Gastrocnemius medialis (tissue), 4 donors: ENCODE data around the gene ANKRD23. TPM values are rescaled to one million over a fixed set of nuclear protein-coding genes. Genes with fewer than 3 reads are reported as not detected.

Experiments
- ATAC-seq, 2 donors: fragments of 150-250 bp; one replicate each; pipeline ENCODE4 v1.9.1; 2016
- DNase-seq, 2 donors: peaks; one replicate each; pipeline ENCODE4 v3.0.0-alpha.2; 2019
- H3K27ac ChIP-seq, 4 donors: fragments of 200-600 bp; sonication (generic); 1 replicate in 1 of 4; 2 replicates in 3 of 4; pipeline ENCODE4 v1.5.1; 2016 to 2018; ENCODE audit warnings: mild to moderate bottlenecking in 2 of 4, moderate library complexity in 1 of 4
- H3K27me3 ChIP-seq, 3 donors: fragments of 200-600 bp; sonication (generic) in 2 of 3; 1 replicate in 1 of 3; 2 replicates in 2 of 3; pipeline versions ENCODE4 v1.5.1 to v1.6.0; 2016 to 2019; ENCODE audit warnings: mild to moderate bottlenecking in 1 of 3, moderate library complexity in 1 of 3
- H3K36me3 ChIP-seq, 2 donors: fragments of 200-600 bp; sonication (generic) in 1 of 2; one replicate each; pipeline ENCODE4 v1.5.1; 2017 to 2018
- H3K4me1 ChIP-seq, 2 donors: fragments of 200-600 bp; sonication (generic) in 1 of 2; one replicate each; pipeline ENCODE4 v1.5.1; 2016 to 2017; ENCODE audit warnings: mild to moderate bottlenecking in 2 of 2
- H3K4me3 ChIP-seq, 4 donors: fragments of 200-600 bp; sonication (generic) in 3 of 4; 1 replicate in 1 of 4; 2 replicates in 3 of 4; pipeline ENCODE4 v1.5.1; 2016 to 2019; ENCODE audit warnings: mild to moderate bottlenecking in 2 of 4
- H3K9me3 ChIP-seq, 3 donors: fragments of 200-600 bp; sonication (generic) in 2 of 3; 1 replicate in 1 of 3; 2 replicates in 2 of 3; pipeline ENCODE4 v1.5.1; 2016 to 2019
- POLR2A ChIP-seq, 2 donors: fragments of 450-650 bp; IDR thresholded peaks; one replicate each; pipeline ENCODE4 v1.6.1; 2017; ENCODE audit warnings: antibody characterized with exemption in 2 of 2, mild to moderate bottlenecking in 2 of 2, moderate library complexity in 2 of 2
- in situ Hi-C, 4 donors: fragments of 200-750 bp; cut with MboI; loops; one replicate each; pipeline versions ENCODE4 v1.15.0 to v1.8.0; 2017; ENCODE audit warnings: low sequenced_read_pairs in 4 of 4
- intact Hi-C: fragments of 100-400 bp; cut with DNase I; formaldehyde crosslinking; loops from one replicate; pipeline ENCODE4 v1.15.1; 2023; ENCODE audit warnings: low total_unique reads
- total RNA-seq, 4 donors: library from RNA; depleted of rRNA; stranded (reverse); fragments of >200 nt; gene quantifications; one replicate each; pipeline versions ENCODE4 v1.1.0 to v1.2.3, GENCODE V29; 2016
- TF ChIP-seq, protein P1 (sequence below), 5 experiments: fragments of 450-650 bp in 3 of 5; fragments of 200-600 bp in 2 of 5; sonication (generic) in 2 of 5; IDR thresholded peaks in 4 of 5; conservative IDR thresholded peaks in 1 of 5; 1 replicate in 4 of 5; 2 replicates in 1 of 5; pipeline ENCODE4 v1.5.1; 2016 to 2019; ENCODE audit warnings: antibody characterized with exemption in 5 of 5, mild to moderate bottlenecking in 3 of 5, moderate library complexity in 3 of 5

The ANKRD23 gene
- total RNA-seq, 4 donors from 2014 or later: 642 to 1,565 (median 923) TPM

DNA sequence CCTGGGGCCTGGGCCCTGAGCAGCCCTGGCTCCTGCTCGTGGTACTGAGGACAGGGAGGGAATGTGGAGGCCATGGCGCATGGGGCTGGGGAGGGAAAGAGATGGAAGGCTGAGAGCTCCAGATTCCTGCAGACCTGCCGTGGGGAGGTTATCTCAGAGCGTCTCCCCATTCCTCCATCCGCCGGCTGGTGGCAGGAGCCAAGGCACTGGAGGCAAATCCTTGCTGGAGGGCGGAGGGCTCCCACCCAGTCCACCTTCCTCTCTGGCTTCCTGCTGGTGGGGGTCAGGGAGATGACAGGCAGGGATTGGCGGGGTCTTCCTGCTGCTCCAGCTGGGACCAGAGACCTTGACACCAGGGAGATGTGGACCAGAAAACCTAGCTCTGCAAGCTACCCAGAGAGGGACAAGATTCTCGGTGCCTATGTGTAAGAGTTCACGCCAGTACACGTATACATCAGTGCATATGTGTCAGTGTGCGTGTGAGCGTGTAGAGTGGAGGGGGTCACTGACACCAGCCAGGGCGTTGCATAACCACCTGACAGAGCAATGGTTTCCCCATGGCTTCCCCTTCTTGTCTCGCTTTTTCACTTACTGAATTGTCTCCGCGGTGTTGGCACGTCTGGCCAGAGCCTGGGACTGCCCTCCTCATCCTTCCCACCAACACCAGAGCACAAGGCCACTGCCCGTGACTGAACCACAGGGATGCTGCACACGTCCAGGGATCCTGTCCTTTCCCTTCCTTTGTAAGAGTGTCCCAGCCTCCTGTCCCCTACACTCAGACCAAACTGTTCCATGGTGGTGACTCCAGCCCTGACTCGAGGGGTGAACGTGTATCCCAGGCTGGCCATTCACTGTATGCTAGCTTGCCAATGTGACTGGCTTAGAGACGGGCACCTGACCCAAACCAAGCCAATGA lies 41.9 kb upstream of the ANKRD23 start:
- Histone ChIP-seq H3K4me1 (peaks cover 25 to 27% of the 10 kb centered on the region in 2 donors), H3K27me3 (no peaks in the 10 kb centered on the region), H3K27ac (no peak overlapping the region), H3K4me3 (no peak overlapping the region), H3K36me3 (no peaks in the 10 kb centered on the region), H3K9me3 (no peaks in the 10 kb centered on the region)
- intact Hi-C loops (no loop called here), in situ Hi-C loops (no loop called here)
- ATAC-seq (no peak), DNase-seq (no peak)
- TF ChIP-seq, protein P1, sequence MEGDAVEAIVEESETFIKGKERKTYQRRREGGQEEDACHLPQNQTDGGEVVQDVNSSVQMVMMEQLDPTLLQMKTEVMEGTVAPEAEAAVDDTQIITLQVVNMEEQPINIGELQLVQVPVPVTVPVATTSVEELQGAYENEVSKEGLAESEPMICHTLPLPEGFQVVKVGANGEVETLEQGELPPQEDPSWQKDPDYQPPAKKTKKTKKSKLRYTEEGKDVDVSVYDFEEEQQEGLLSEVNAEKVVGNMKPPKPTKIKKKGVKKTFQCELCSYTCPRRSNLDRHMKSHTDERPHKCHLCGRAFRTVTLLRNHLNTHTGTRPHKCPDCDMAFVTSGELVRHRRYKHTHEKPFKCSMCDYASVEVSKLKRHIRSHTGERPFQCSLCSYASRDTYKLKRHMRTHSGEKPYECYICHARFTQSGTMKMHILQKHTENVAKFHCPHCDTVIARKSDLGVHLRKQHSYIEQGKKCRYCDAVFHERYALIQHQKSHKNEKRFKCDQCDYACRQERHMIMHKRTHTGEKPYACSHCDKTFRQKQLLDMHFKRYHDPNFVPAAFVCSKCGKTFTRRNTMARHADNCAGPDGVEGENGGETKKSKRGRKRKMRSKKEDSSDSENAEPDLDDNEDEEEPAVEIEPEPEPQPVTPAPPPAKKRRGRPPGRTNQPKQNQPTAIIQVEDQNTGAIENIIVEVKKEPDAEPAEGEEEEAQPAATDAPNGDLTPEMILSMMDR (IDR thresholded peaks at IDR 0.05 in 4 of 5, conservative IDR thresholded peaks at IDR 0.05 in 1 of 5): no peak
- TF ChIP-seq POLR2A (IDR thresholded peaks at IDR 0.05): no peak

DNA sequence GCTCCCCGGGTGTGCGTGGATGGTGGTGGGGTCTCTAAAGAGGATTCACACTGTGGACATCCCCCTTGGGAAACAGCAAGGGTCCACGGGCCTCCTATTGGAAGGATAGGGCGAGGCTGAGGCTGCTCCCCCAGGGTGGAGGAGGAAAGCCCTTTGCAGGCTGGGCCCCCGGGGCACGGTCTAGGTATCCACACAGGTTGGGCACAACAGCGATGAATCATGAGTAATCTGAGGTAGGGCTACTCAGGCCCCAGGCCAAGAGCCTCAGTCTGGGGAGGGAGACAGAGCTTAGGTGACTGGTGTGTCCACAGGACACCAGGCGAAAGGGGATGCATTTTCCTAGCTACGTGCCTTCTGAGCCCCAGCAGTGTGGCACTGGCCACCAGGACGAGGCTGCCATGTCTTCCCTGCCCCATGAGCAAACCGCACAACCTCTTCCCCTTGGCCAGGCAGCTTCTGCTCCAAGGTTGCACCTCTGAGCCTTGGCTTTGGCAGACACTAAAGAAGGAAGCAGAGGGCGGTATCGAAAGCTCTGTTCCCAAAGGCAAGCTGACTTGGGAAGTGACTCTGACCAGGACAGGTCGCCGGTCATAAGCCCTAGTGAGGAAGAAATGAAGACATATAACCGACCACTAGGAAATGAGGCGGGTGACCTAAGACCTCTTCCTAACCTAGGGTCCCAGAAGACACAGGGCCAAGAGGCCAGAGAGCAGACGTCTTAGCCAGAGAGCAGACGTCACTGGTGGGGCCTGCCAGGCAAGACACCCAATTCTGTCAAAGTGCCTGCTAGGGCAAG lies 40.7 kb upstream of the ANKRD23 start:
- peaks cover 22 to 23% of the 10 kb centered on the region in 2 donors for H3K4me1 ChIP-seq

DNA sequence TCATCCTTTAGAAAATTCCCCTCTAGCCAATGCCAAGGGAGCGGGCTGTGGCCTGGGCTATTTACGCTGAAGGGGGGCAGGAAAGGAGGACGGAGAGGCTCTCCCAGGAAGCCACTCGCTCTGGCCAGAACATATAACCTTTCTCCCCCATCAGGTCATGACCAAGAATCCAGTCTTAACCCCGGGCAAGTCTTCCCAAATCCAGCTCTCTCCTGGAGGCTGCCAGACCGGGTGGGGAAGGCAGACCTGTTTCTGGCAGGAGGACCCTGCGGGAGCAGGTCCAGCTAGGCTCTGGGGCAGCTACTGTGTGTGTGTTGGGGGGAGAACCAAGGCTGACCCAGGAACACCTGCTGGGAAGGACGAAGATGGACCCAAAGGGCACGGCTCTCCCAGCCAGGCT lies 39.5 kb upstream of the ANKRD23 start:
- no peak for DNase-seq
- in situ Hi-C loops: no loop called here
- no peaks in the 10 kb centered on the region for H3K27me3 ChIP-seq
- H3K27ac ChIP-seq: no peak overlapping the region
- H3K4me3 ChIP-seq: no peak overlapping the region
- TF ChIP-seq, protein P1 (IDR thresholded peaks at IDR 0.05 in 4 of 5, conservative IDR thresholded peaks at IDR 0.05 in 1 of 5): no peak
- TF ChIP-seq POLR2A (IDR thresholded peaks at IDR 0.05): no peak
- peaks cover 13 to 14% of the 10 kb centered on the region in 2 donors for H3K4me1 ChIP-seq
- H3K9me3 ChIP-seq: no peaks in the 10 kb centered on the region
- H3K36me3 ChIP-seq: no peaks in the 10 kb centered on the region
- intact Hi-C loops: no loop called here
- ATAC-seq: no peak

More for the DNA sequence above, 40.7 kb upstream of the ANKRD23 start:
- H3K9me3 ChIP-seq: no peaks in the 10 kb centered on the region
- H3K36me3 ChIP-seq: no peaks in the 10 kb centered on the region
- intact Hi-C loops: no loop called here
- no peak for ATAC-seq
- H3K27me3 ChIP-seq: no peaks in the 10 kb centered on the region
- no peak overlapping the region for H3K4me3 ChIP-seq
- no peak for TF ChIP-seq POLR2A (IDR thresholded peaks at IDR 0.05)
- TF ChIP-seq, protein P1 (IDR thresholded peaks at IDR 0.05 in 4 of 5, conservative IDR thresholded peaks at IDR 0.05 in 1 of 5): no peak
- in situ Hi-C loops: no loop called here
- H3K27ac ChIP-seq: no peak overlapping the region
- DNase-seq: no peak

DNA sequence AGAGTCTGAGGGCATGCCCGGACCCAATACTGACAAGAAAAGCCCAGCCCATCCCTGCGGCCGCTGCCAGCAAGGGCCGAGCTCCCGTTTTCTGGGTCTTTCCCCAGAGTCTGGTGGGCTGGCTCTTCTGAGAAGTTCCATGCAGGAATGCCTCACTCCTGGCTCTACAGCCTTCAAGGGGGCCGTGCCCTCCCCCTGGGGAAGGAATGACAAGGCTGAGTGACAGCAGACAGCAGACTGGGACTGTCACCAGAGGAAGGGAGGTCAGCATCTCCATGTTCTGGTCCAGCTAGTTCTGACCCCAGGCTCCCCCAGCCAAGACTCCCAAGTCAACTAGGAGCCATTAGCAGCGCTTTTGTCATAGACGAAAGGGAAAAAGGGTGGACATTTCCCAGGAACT lies 39.1 kb upstream of the ANKRD23 start:
- Histone ChIP-seq H3K9me3 (no peaks in the 10 kb centered on the region), H3K4me1 (peaks cover 9 to 10% of the 10 kb centered on the region in 2 donors), H3K36me3 (no peaks in the 10 kb centered on the region), H3K27me3 (no peaks in the 10 kb centered on the region), H3K4me3 (no peak overlapping the region), H3K27ac (no peak overlapping the region)
- in situ Hi-C loops: no loop called here
- intact Hi-C loops: no loop called here
- ATAC-seq: no peak
- DNase-seq: no peak
- TF ChIP-seq, protein P1 (IDR thresholded peaks at IDR 0.05 in 4 of 5, conservative IDR thresholded peaks at IDR 0.05 in 1 of 5): no peak
- no peak for TF ChIP-seq POLR2A (IDR thresholded peaks at IDR 0.05)
